Astrocyte (in vitro differentiated cells and primary cell): ENCODE data around the gene MAPK11. TPM values are rescaled to one million over a fixed set of nuclear protein-coding genes. Genes with fewer than 3 reads are reported as not detected.

Experiments
- DNase-seq: peaks from one replicate; pipeline ENCODE4 v3.0.0-alpha.2; 2010; ENCODE audit warnings: low read depth
- FAIRE-seq: peaks from 2 replicates; lab custom pipeline; 2011; peaks lifted over from hg19 to GRCh38; lab: Jason Lieb, UNC
- H2AFZ ChIP-seq: 2 replicates; pipeline ENCODE4 v1.6.0; 2012; ENCODE audit warnings: low read depth, low read length, inconsistent platforms
- H3K27ac ChIP-seq: 2 replicates; pipeline ENCODE4 v1.5.1; 2011; ENCODE audit warnings: low read depth, low read length, inconsistent platforms
- H3K27me3 ChIP-seq: 2 replicates; pipeline ENCODE4 v1.6.0; 2011; ENCODE audit warnings: low read length, inconsistent platforms; ENCODE audit not compliant: insufficient read depth
- H3K36me3 ChIP-seq: 2 replicates; pipeline ENCODE4 v1.5.1; 2011; ENCODE audit warnings: low read length, inconsistent platforms; ENCODE audit not compliant: insufficient read depth
- H3K4me1 ChIP-seq: 2 replicates; pipeline ENCODE4 v1.5.1; 2011; ENCODE audit warnings: low read length, inconsistent platforms; ENCODE audit not compliant: insufficient read depth
- H3K4me2 ChIP-seq: 2 replicates; pipeline ENCODE4 v1.6.0; 2012; ENCODE audit warnings: low read length, inconsistent platforms
- H3K4me3 ChIP-seq: 2 replicates; pipeline ENCODE4 v1.5.1; 2011; ENCODE audit warnings: low read depth, mild to moderate bottlenecking, low read length, inconsistent platforms; ENCODE audit not compliant: insufficient read depth
- H3K79me2 ChIP-seq: 2 replicates; pipeline ENCODE4 v1.6.0; 2012; ENCODE audit warnings: mild to moderate bottlenecking, low read length, inconsistent platforms; ENCODE audit not compliant: insufficient read depth
- H3K9ac ChIP-seq: 2 replicates; pipeline ENCODE4 v1.6.0; 2012; ENCODE audit warnings: mild to moderate bottlenecking, low read length, inconsistent platforms
- H3K9me3 ChIP-seq: 2 replicates; pipeline ENCODE4 v1.5.1; 2012; ENCODE audit warnings: low read depth, mild to moderate bottlenecking, low read length, inconsistent platforms; ENCODE audit not compliant: insufficient read depth
- H4K20me1 ChIP-seq: 2 replicates; pipeline ENCODE4 v1.6.0; 2012; ENCODE audit warnings: low read length, inconsistent platforms; ENCODE audit not compliant: insufficient read depth
- H3K27ac Mint-ChIP-seq: one replicate; pipeline ENCODE4 v1.8.0; 2021; ENCODE audit warnings: mild to moderate bottlenecking, mixed read lengths; ENCODE audit not compliant: unreplicated experiment
- H3K27me3 Mint-ChIP-seq: one replicate; pipeline ENCODE4 v1.8.0; 2021; ENCODE audit warnings: low read depth, mixed read lengths; ENCODE audit not compliant: unreplicated experiment
- H3K36me3 Mint-ChIP-seq: one replicate; pipeline ENCODE4 v1.8.0; 2021; ENCODE audit warnings: low read depth, mixed read lengths; ENCODE audit not compliant: unreplicated experiment
- H3K4me1 Mint-ChIP-seq: one replicate; pipeline ENCODE4 v1.8.0; 2021; ENCODE audit warnings: low read depth, mixed read lengths; ENCODE audit not compliant: unreplicated experiment
- H3K4me3 Mint-ChIP-seq: one replicate; pipeline ENCODE4 v1.8.0; 2021; ENCODE audit warnings: mild to moderate bottlenecking, moderate library complexity, mixed read lengths; ENCODE audit not compliant: unreplicated experiment
- H3K9me3 Mint-ChIP-seq: one replicate; pipeline ENCODE4 v1.8.0; 2021; ENCODE audit warnings: mild to moderate bottlenecking, mixed read lengths; ENCODE audit not compliant: unreplicated experiment
- CTCF ChIP-seq: IDR thresholded peaks from 2 replicates; pipeline ENCODE4 v1.5.1; 2011; ENCODE audit warnings: low read depth, mild to moderate bottlenecking, inconsistent platforms, low read length, moderate library complexity; ENCODE audit not compliant: insufficient read depth
- EZH2 ChIP-seq: IDR thresholded peaks from 2 replicates; pipeline ENCODE4 v1.6.1; 2012; ENCODE audit warnings: mild to moderate bottlenecking, low read length, inconsistent platforms; ENCODE audit not compliant: insufficient read depth
- total RNA-seq: library from RNA; stranded (reverse); gene quantifications from 2 replicates; pipeline ENCODE4 v1.2.1, GENCODE V29; 2021

The MAPK11 gene
- total RNA-seq, 1 donor from 2014 or later = 19.6 TPM

GRCh38 chr22:50272044-50272802 lies 2.0 kb upstream of the MAPK11 start:
- no peaks in the 10 kb centered on the region for H3K27me3 ChIP-seq
- Mint-ChIP-seq H3K27ac (peak overlapping the region; percentile 34), H3K4me3 (no peak overlapping the region), H3K36me3 (peaks cover under 1% of the 10 kb centered on the region), H3K4me1 (peaks cover 8% of the 10 kb centered on the region), H3K27me3 (no peaks in the 10 kb centered on the region), H3K9me3 (no peaks in the 10 kb centered on the region)
- peaks cover 49% of the 10 kb centered on the region for H4K20me1 ChIP-seq
- H2AFZ ChIP-seq = no peak overlapping the region
- H3K9me3 ChIP-seq = no peaks in the 10 kb centered on the region
- no peak overlapping the region for H3K4me3 ChIP-seq
- no peak for DNase-seq
- no peak for FAIRE-seq
- H3K79me2 ChIP-seq = no peaks in the 10 kb centered on the region
- no peak overlapping the region for H3K27ac ChIP-seq
- H3K36me3 ChIP-seq = peaks cover 3% of the 10 kb centered on the region
- no peak overlapping the region for H3K9ac ChIP-seq
- H3K4me2 ChIP-seq = peak overlapping the region; percentile 89
- peaks cover 19% of the 10 kb centered on the region for H3K4me1 ChIP-seq
- TF ChIP-seq CTCF = no peak
- no peak for TF ChIP-seq EZH2

- Histone ChIP-seq H4K20me1 (peaks cover 46% of the 10 kb centered on the region), H3K27me3 (no peaks in the 10 kb centered on the region), H3K36me3 (peaks cover 3% of the 10 kb centered on the region), H3K27ac (no peak overlapping the region), H3K4me3 (peak overlapping the region; percentile 61), H2AFZ (no peak overlapping the region), H3K9me3 (no peaks in the 10 kb centered on the region), H3K4me2 (peak overlapping the region; percentile 89), H3K4me1 (peaks cover 19% of the 10 kb centered on the region), H3K79me2 (no peaks in the 10 kb centered on the region), H3K9ac (peak overlapping the region; percentile 39)
- Mint-ChIP-seq H3K27me3 (no peaks in the 10 kb centered on the region), H3K27ac (no peak overlapping the region), H3K4me1 (peaks cover 8% of the 10 kb centered on the region), H3K4me3 (no peak overlapping the region), H3K9me3 (no peaks in the 10 kb centered on the region), H3K36me3 (no peaks in the 10 kb centered on the region)
- no peak for TF ChIP-seq EZH2
- TF ChIP-seq CTCF = no peak
- FAIRE-seq (no peak), DNase-seq (no peak)
Observed at GRCh38 chr22:50271519-50271970, 1.4 kb upstream of the MAPK11 start.
